GM12878 (cell line): ENCODE data around the gene SLCO3A1. TPM values are rescaled to one million over a fixed set of nuclear protein-coding genes. Genes with fewer than 3 reads are reported as not detected.

Experiments
- ATAC-seq: fragments of 200-7000 bp; cut with Tn5 transposase; 3 replicates; pipeline ENCODE4 v1.9.1; 2020; ENCODE audit warnings: mild to moderate bottlenecking, moderate library complexity
- BruUV-seq: library from RNA; stranded (reverse); fragments of 400-500 nt; replicated peaks from 2 replicates; lab custom pipeline; 2021; lab: Mats Ljungman, UMichigan
- CTCF ChIA-PET: fragments of 300-600 bp; sonication (Branson Sonifier 250); formaldehyde crosslinking; extraction: SDS; loops from one replicate; lab custom pipeline; 2021; ENCODE audit warnings: inconsistent platforms; lab: Yijun Ruan, JAX
- POLR2A ChIA-PET: fragments of 350-600 bp; formaldehyde crosslinking; extraction: SDS; loops from one replicate; lab custom pipeline; 2021; ENCODE audit warnings: inconsistent platforms; lab: Charles Lee
- RAD21 ChIA-PET: fragments of 300-600 bp; sonication (Branson Sonifier 250); formaldehyde crosslinking; loops from one replicate; lab custom pipeline; 2023; ENCODE audit warnings: antibody characterized with exemption; ENCODE audit not compliant: unreplicated experiment; lab: Charles Lee
- SMC1A ChIA-PET: fragments of 300-600 bp; sonication (Branson Sonifier 250); formaldehyde crosslinking; loops from one replicate; lab custom pipeline; 2023; ENCODE audit not compliant: unreplicated experiment, uncharacterized antibody; lab: Charles Lee
- DNase-seq: peaks from one replicate; pipeline ENCODE4 v3.0.0-alpha.2; 2011; ENCODE audit warnings: low read depth, low spot score
- FAIRE-seq: peaks from 3 replicates; lab custom pipeline; 2011; peaks lifted over from hg19 to GRCh38; lab: Jason Lieb, UNC
- H2AFZ ChIP-seq: 2 replicates; pipeline ENCODE4 v1.6.0; 2011; ENCODE audit warnings: low read depth, low read length, control low read depth; ENCODE audit not compliant: control insufficient read depth
- H3K27ac ChIP-seq: 2 replicates; pipeline ENCODE4 v1.5.1; 2011; ENCODE audit warnings: control low read depth; ENCODE audit not compliant: control insufficient read depth, insufficient read depth
- H3K27me3 ChIP-seq, 2 experiments: replicated peaks in 1 of 2; 2 replicates each; pipeline versions ENCODE4 v1.6.0 to v1.6.1; 2011; ENCODE audit warnings: low read length in 1 of 2; ENCODE audit not compliant: control insufficient read depth in 2 of 2, insufficient read depth in 2 of 2
- H3K36me3 ChIP-seq, 2 experiments: 2 replicates each; pipeline ENCODE4 v1.5.1; 2011; ENCODE audit warnings: low read length in 1 of 2; ENCODE audit not compliant: control insufficient read depth in 2 of 2, insufficient read depth in 2 of 2
- H3K4me1 ChIP-seq: 2 replicates; pipeline ENCODE4 v1.6.1; 2011; ENCODE audit warnings: mild to moderate bottlenecking, low read length, moderate library complexity, mixed read lengths; ENCODE audit not compliant: control insufficient read depth, insufficient read depth
- H3K4me2 ChIP-seq: 2 replicates; pipeline ENCODE4 v1.6.0; 2011; ENCODE audit warnings: control low read depth; ENCODE audit not compliant: control insufficient read depth, insufficient read depth
- H3K4me3 ChIP-seq: fragments of 200-600 bp; sonication (generic); 2 replicates; pipeline ENCODE4 v1.5.1; 2016
- H3K79me2 ChIP-seq: 2 replicates; pipeline ENCODE4 v1.6.0; 2011; ENCODE audit warnings: low read length; ENCODE audit not compliant: control insufficient read depth, insufficient read depth
- H3K9ac ChIP-seq: 2 replicates; pipeline ENCODE4 v1.8.0; 2011; ENCODE audit warnings: low read length, control low read depth, mixed read lengths; ENCODE audit not compliant: control insufficient read depth, insufficient read depth
- H3K9me3 ChIP-seq: replicated peaks from 3 replicates; pipeline ENCODE4 v1.5.1; 2011; ENCODE audit warnings: mild to moderate bottlenecking, low read length; ENCODE audit not compliant: control insufficient read depth, insufficient read depth
- H4K20me1 ChIP-seq: 2 replicates; pipeline ENCODE4 v1.6.0; 2011; ENCODE audit not compliant: control insufficient read depth, insufficient read depth
- DPF2 ChIP-seq: fragments of 450-650 bp; IDR thresholded peaks from 2 replicates; pipeline ENCODE4 v1.6.1; 2017; ENCODE audit warnings: mild to moderate bottlenecking
- GABPA ChIP-seq: IDR thresholded peaks from 2 replicates; pipeline ENCODE4 v1.6.1; 2014; ENCODE audit warnings: antibody characterized with exemption, low read depth, mild to moderate bottlenecking, inconsistent platforms
- MEF2A ChIP-seq: IDR thresholded peaks from 2 replicates; pipeline ENCODE4 v1.6.1; 2011; ENCODE audit warnings: low read depth, mild to moderate bottlenecking, low read length, moderate library complexity; ENCODE audit not compliant: insufficient read depth
- NBN ChIP-seq: fragments of 450-650 bp; IDR thresholded peaks from 2 replicates; pipeline ENCODE4 v1.6.1; 2016
- NR2C1 ChIP-seq: fragments of 450-650 bp; IDR thresholded peaks from 2 replicates; pipeline ENCODE4 v1.6.1; 2017; ENCODE audit warnings: antibody characterized with exemption, mild to moderate bottlenecking, moderate library complexity
- SKIL ChIP-seq: fragments of 450-650 bp; IDR thresholded peaks from 2 replicates; pipeline ENCODE4 v1.6.1; 2017; ENCODE audit warnings: mild to moderate bottlenecking, low read depth, inconsistent platforms; ENCODE audit not compliant: poor library complexity, severe bottlenecking
- SREBF1 ChIP-seq: IDR thresholded peaks from 2 replicates; pipeline ENCODE4 v1.6.1; 2012; ENCODE audit warnings: mild to moderate bottlenecking, low read length
- WGBS: methylation state at CpG from one replicate; pipeline ENCODE4 v1.1.6; 2016; ENCODE audit warnings: low lambda C conversion rate; ENCODE audit not compliant: insufficient replicate concordance, insufficient coverage; ENCODE audit errors: missing lambda C conversion rate; 5-methylcytosine and 5-hydroxymethylcytosine counted together
- in situ Hi-C: fragments of 300-500 bp; cut with MboI; formaldehyde crosslinking; loops from 9 replicates; pipeline ENCODE4 v1.14.3; 2018; ENCODE audit warnings: mixed read lengths
- intact Hi-C: fragments of 100-400 bp; cut with micrococcal nuclease; formaldehyde crosslinking; loops from one replicate; pipeline ENCODE4 v1.14.2; 2022; ENCODE audit not compliant: unreplicated experiment
- polyA plus RNA-seq, 11 experiments: library from polyadenylated mRNA; depleted of rRNA in 4 of 11; unstranded in 6 of 11; stranded (reverse) in 5 of 11; fragments of >200 nt; fragmentation: Nextera tagmentation in 4 of 11; fragmentation: Illumina TruSeq in 1 of 11; extraction: Ambion mirVana in 4 of 11; extraction: Trizol in 1 of 11; gene quantifications; 1 replicate in 1 of 11; 2 replicates in 10 of 11; pipeline versions ENCODE4 v1.2.1 to v1.2.3, GENCODE V29; 2011 to 2016; ENCODE audit warnings: inconsistent platforms in 2 of 11, missing spikeins in 2 of 11, low read depth in 1 of 11
- total RNA-seq, 4 experiments: library from RNA; depleted of rRNA in 3 of 4; stranded (reverse); fragments of >200 nt in 3 of 4; fragmentation: Illumina TruSeq in 1 of 4; extraction: Trizol in 1 of 4; gene quantifications; 2 replicates each; pipeline versions ENCODE4 v1.2.1 to v1.2.3, GENCODE V29; 2013 to 2021

SLCO3A1 gene
- total and polyA plus RNA-seq, 10 of the 15 experiments (the other 5 are each of a cell fraction or from before 2014, with no cell fraction given): 0.05 to 5.9 (median 0.31) TPM

- no peaks in the 10 kb centered on the region for H3K4me1 ChIP-seq
- no peaks in the 10 kb centered on the region for H4K20me1 ChIP-seq
- no peak for DNase-seq
- intact Hi-C loops (no loop called here), in situ Hi-C loops (no loop called here)
- H3K27ac ChIP-seq: no peak overlapping the region
- no peaks in the 10 kb centered on the region for H3K79me2 ChIP-seq
- 48% methylated on average over 6 of the region's 6 CpGs for WGBS
- TF ChIP-seq DPF2: no peak
- TF ChIP-seq NBN: no peak
- no peak for TF ChIP-seq SREBF1
- no peak for TF ChIP-seq SKIL
- TF ChIP-seq NR2C1: no peak
- TF ChIP-seq MEF2A: no peak
- no peak for TF ChIP-seq GABPA
- TF ChIP-seq, all 136 proteins: peak for 0
- Histone ChIP-seq H3K4me3 (no peak overlapping the region), H2AFZ (no peak overlapping the region), H3K9ac (no peak overlapping the region), H3K36me3 (no peaks in the 10 kb centered on the region), H3K4me2 (no peak overlapping the region), H3K9me3 (no peaks in the 10 kb centered on the region), H3K27me3 (0 out of 4 replicates have a peak, but pooled peaks cover 0 to 5% of the 10 kb centered on the region in 2 experiments)
- RAD21 ChIA-PET: interaction anchor here (1.0 kb wide), 1 partner anchor 64 kb away, joined by 3 read pairs; no protein-coding TSS in a partner anchor
- CTCF ChIA-PET: no interaction called here
- POLR2A ChIA-PET: no interaction called here
- SMC1A ChIA-PET: interaction anchor here (0.9 to 1.9 kb wide), 2 partner anchors 20 to 65 kb away, joined by 3 to 4 read pairs; no protein-coding TSS in a partner anchor
- ATAC-seq (peak; percentile 39), FAIRE-seq (no peak)
- no TSS peak for BruUV-seq
These were observed 151.6 kb downstream of the SLCO3A1 start for GRCh38 chr15:92005154-92005553.
